Inferior parietal cortex (tissue), 1 donor: ENCODE data around the gene CCL8.
A peak's percentile ranks its signal among the peaks of the same experiment; 100 is the strongest.

Source experiments
- DNase-seq: peaks from one replicate; pipeline ENCODE4 v3.0.0-alpha.2; 2016; ENCODE audit errors: extremely low spot score

CCL8 gene

GRCh38 chr17:34319039-34319483 lies at the start of gene CCL8:
Gene CCL8 (plus strand): TSS chr17:34319435. CDS start chr17:34319502, 67 bp downstream.
- DNase-seq: no peak

GRCh38 chr17:34269969-34270368 lies 49.3 kb upstream of the CCL8 start, which contains the start of gene CCL7:
Gene CCL7 (plus strand): TSS chr17:34270221. CDS start chr17:34270291, 70 bp downstream.
- no peak for DNase-seq

GRCh38 chr17:34275881-34276280 lies 43.4 kb upstream of the CCL8 start:
- DNase-seq: no peak

GRCh38 chr17:34276826-34277225 lies 42.4 kb upstream of the CCL8 start:
- no peak for DNase-seq

GRCh38 chr17:34283571-34283970 lies 35.7 kb upstream of the CCL8 start:
- no peak for DNase-seq

- DNase-seq: no peak
Observed at GRCh38 chr17:34285286-34285792, 33.9 kb upstream of the CCL8 start, which contains the start of gene CCL11. Gene CCL11 (plus strand): TSS chr17:34285742. CDS start chr17:34285809, 67 bp downstream.

GRCh38 chr17:34287875-34288274 lies 31.4 kb upstream of the CCL8 start:
- DNase-seq: no peak

- no peak for DNase-seq
Observed at GRCh38 chr17:34290586-34290985, 28.6 kb upstream of the CCL8 start.

GRCh38 chr17:34291721-34292348 lies 27.4 kb upstream of the CCL8 start:
- no peak for DNase-seq

GRCh38 chr17:34299027-34299426 lies 20.2 kb upstream of the CCL8 start:
- DNase-seq: no peak

- DNase-seq: no peak
Observed at GRCh38 chr17:34299956-34300577, 19.2 kb upstream of the CCL8 start.

- no peak for DNase-seq
Observed at GRCh38 chr17:34300652-34301370, 18.4 kb upstream of the CCL8 start.

GRCh38 chr17:34301986-34302385 lies 17.2 kb upstream of the CCL8 start:
- DNase-seq: no peak

GRCh38 chr17:34302636-34303035 lies 16.6 kb upstream of the CCL8 start:
- DNase-seq: no peak

GRCh38 chr17:34303606-34304005 lies 15.6 kb upstream of the CCL8 start:
- no peak for DNase-seq

GRCh38 chr17:34305061-34305460 lies 14.2 kb upstream of the CCL8 start:
- DNase-seq: no peak

- no peak for DNase-seq
Observed at GRCh38 chr17:34305606-34306005, 13.6 kb upstream of the CCL8 start.

GRCh38 chr17:34306466-34306865 lies 12.8 kb upstream of the CCL8 start:
- DNase-seq: peak; percentile 26

GRCh38 chr17:34307110-34307509 lies 12.1 kb upstream of the CCL8 start:
- no peak for DNase-seq

- no peak for DNase-seq
Observed at GRCh38 chr17:34308371-34308770, 10.9 kb upstream of the CCL8 start.

- no peak for DNase-seq
Observed at GRCh38 chr17:34311291-34311690, 7.9 kb upstream of the CCL8 start.

GRCh38 chr17:34312080-34312479 lies 7.2 kb upstream of the CCL8 start:
- no peak for DNase-seq

GRCh38 chr17:34313164-34313563 lies 6.1 kb upstream of the CCL8 start:
- no peak for DNase-seq
